ENCODE data around the gene SLC47A2. TPM values are rescaled to one million over a fixed set of nuclear protein-coding genes. Genes with fewer than 3 reads are reported as not detected.

Gene SLC47A2
- total and polyA plus RNA-seq, 2 of the 13 experiments (the other 11 are each of a cell fraction or from before 2014, with no cell fraction given) = 0.04 TPM; not detected in 1

GRCh38 chr17:19672009-19672750 lies 44.2 kb downstream of the SLC47A2 start (continued):
- TF ChIP-seq TBX3 (IDR thresholded peaks at IDR 0.05; ENCODE audit: borderline replicate concordance) = peak; percentile 57; the same call in 1 of the 2 replicates
- peak; percentile 67 for TF ChIP-seq TGIF2 (CRISPR knock-in tag; IDR thresholded peaks at IDR 0.05)
- 0 out of 2 replicates have a peak, but pooled peaks have one; percentile 29 for TF ChIP-seq ZC3H13 (CRISPR knock-in tag; IDR thresholded peaks at IDR 0.05)
- TF ChIP-seq TFAP4 (IDR thresholded peaks at IDR 0.05; ENCODE audit: borderline replicate concordance, low read depth) = peak; percentile 91
- TF ChIP-seq SALL1 (CRISPR knock-in tag; IDR thresholded peaks at IDR 0.05) = peak; percentile 37
- TF ChIP-seq MBNL3 (CRISPR knock-in tag; conservative IDR thresholded peaks at IDR 0.05) = no peak
- no peak for TF ChIP-seq MLLT10 (CRISPR knock-in tag; IDR thresholded peaks at IDR 0.05)
- no peak for TF ChIP-seq JUN (CRISPR knock-in tag; IDR thresholded peaks at IDR 0.05)
- no peak for TF ChIP-seq ZNF24 (IDR thresholded peaks at IDR 0.05)
- peak; percentile 32; the same call in 1 of the 2 replicates for TF ChIP-seq SNAPC2 (CRISPR knock-in tag; IDR thresholded peaks at IDR 0.05)
- no peak for TF ChIP-seq PPARG (CRISPR knock-in tag; conservative IDR thresholded peaks at IDR 0.05)
- peak; percentile 50; the same call in 1 of the 2 replicates for TF ChIP-seq SIN3A (IDR thresholded peaks at IDR 0.05; ENCODE audit: borderline replicate concordance, low read depth, low read length)
- TF ChIP-seq NR2C2 (CRISPR knock-in tag; IDR thresholded peaks at IDR 0.05; ENCODE audit: borderline replicate concordance) = peak; percentile 43; the same call in 1 of the 2 replicates
- peak; percentile 81 for TF ChIP-seq ARID3A (IDR thresholded peaks at IDR 0.05; ENCODE audit: low read depth, low read length)
- TF ChIP-seq, protein P1, sequence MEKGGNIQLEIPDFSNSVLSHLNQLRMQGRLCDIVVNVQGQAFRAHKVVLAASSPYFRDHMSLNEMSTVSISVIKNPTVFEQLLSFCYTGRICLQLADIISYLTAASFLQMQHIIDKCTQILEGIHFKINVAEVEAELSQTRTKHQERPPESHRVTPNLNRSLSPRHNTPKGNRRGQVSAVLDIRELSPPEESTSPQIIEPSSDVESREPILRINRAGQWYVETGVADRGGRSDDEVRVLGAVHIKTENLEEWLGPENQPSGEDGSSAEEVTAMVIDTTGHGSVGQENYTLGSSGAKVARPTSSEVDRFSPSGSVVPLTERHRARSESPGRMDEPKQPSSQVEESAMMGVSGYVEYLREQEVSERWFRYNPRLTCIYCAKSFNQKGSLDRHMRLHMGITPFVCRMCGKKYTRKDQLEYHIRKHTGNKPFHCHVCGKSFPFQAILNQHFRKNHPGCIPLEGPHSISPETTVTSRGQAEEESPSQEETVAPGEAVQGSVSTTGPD (CRISPR knock-in tag; IDR thresholded peaks at IDR 0.05) = peak; percentile 62; the same call in 1 of the 2 replicates
- no peak for TF ChIP-seq FOXP1 (IDR thresholded peaks at IDR 0.05)
- TF ChIP-seq FOXP1 (CRISPR knock-in tag; IDR thresholded peaks at IDR 0.05) = peak; percentile 26
- TF ChIP-seq TEAD3 (CRISPR knock-in tag; optimal IDR thresholded peaks at IDR 0.05; ENCODE audit: borderline replicate concordance) = peak; percentile 18
- TF ChIP-seq ZNF784 (CRISPR knock-in tag; IDR thresholded peaks at IDR 0.05; ENCODE audit: borderline replicate concordance) = no peak
- no peak for TF ChIP-seq HHEX (CRISPR knock-in tag; IDR thresholded peaks at IDR 0.05)
- TF ChIP-seq, protein P2, sequence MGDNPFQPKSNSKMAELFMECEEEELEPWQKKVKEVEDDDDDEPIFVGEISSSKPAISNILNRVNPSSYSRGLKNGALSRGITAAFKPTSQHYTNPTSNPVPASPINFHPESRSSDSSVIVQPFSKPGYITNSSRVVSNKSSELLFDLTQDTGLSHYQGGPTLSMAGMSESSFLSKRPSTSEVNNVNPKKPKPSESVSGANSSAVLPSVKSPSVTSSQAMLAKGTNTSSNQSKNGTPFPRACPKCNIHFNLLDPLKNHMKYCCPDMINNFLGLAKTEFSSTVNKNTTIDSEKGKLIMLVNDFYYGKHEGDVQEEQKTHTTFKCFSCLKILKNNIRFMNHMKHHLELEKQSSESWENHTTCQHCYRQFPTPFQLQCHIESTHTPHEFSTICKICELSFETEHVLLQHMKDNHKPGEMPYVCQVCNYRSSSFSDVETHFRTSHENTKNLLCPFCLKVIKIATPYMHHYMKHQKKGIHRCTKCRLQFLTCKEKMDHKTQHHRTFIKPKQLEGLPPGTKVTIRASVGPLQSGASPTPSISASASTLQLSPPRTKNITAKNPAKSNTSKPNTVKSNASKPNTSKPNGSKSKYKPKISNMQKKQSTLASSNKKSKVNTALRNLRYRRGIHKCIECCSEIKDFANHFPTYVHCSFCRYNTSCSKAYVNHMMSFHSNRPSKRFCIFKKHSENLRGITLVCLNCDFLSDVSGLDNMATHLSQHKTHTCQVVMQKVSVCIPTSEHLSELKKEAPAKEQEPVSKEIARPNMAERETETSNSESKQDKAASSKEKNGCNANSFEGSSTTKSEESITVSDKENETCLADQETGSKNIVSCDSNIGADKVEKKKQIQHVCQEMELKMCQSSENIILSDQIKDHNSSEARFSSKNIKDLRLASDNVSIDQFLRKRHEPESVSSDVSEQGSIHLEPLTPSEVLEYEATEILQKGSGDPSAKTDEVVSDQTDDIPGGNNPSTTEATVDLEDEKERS (CRISPR knock-in tag; IDR thresholded peaks at IDR 0.05) = 0 out of 2 replicates have a peak, but pooled peaks have one; percentile 26
- TF ChIP-seq NR0B2 (CRISPR knock-in tag; IDR thresholded peaks at IDR 0.05) = no peak
